ENCODE measurements around the gene CMYA5. TPM values are rescaled to one million over a fixed set of nuclear protein-coding genes. Genes with fewer than 3 reads are reported as not detected.

CMYA5 gene
- total RNA-seq (2014; rRNA removed) (under 0.01 and 0.15 TPM in 2 replicates), Bru-seq, nascent RNA (percentile 27 among the genes with signal in this experiment), BruChase-seq, experiment 1, labeled RNA remaining after a 6-hour chase (percentile 53 among the genes with signal in this experiment), BruChase-seq, experiment 2, labeled RNA remaining after a 2-hour chase (percentile 58 among the genes with signal in this experiment)
- long read RNA-seq: 0 reads

GRCh38 chr5:79689541-79690466 lies at the start of gene CMYA5:
TSS of gene CMYA5 (plus strand) at chr5:79689836. CDS start at chr5:79689908, 72 bp downstream.
- no peaks in the 10 kb centered on the region for H3K79me2 ChIP-seq (ENCODE audit: low read length)
- no peaks in the 10 kb centered on the region for H3F3A ChIP-seq (ENCODE audit: low read length, unreplicated experiment)
- no peak within 1 kb of the TSS for H2AFZ ChIP-seq (ENCODE audit: low read length)
- H4K20me1 ChIP-seq (ENCODE audit: low read length): no peaks in the 10 kb centered on the region
- POLR2A ChIA-PET (ENCODE audit: unreplicated experiment): no interaction called here
- no peak within 1 kb of the TSS for H3K4me3 ChIP-seq (ENCODE audit: low read length)
- no peaks in the 10 kb centered on the region for H3K4me1 ChIP-seq (ENCODE audit: insufficient read depth, low read length)
- no peaks in the 10 kb centered on the region; the same call in 1 of the 2 replicates for H3K36me3 ChIP-seq (ENCODE audit: low read depth, low read length)
- H3K27ac ChIP-seq (ENCODE audit: low read length): no peak within 1 kb of the TSS
- H3K9ac ChIP-seq (ENCODE audit: low read length): no peak within 1 kb of the TSS
- DNase-seq (no peak), ATAC-seq (peak; percentile 29; the same call in 1 of the 2 replicates)
- no peak within 1 kb of the TSS for H3K4me2 ChIP-seq (ENCODE audit: low read length)
- intact Hi-C loops (cut with micrococcal nuclease): loop anchor here (10.0 kb wide), 1 partner anchor 395 kb away; no protein-coding TSS in a partner anchor
- no peaks in the 10 kb centered on the region for H3K9me2 ChIP-seq (replicated peaks; ENCODE audit: low read length)
- CTCF ChIA-PET: no interaction called here
- no TSS peak for BruUV-seq (replicated peaks)
- H3K27me3 ChIP-seq (ENCODE audit: low read length): no peaks in the 10 kb centered on the region
- H3K9me3 ChIP-seq (ENCODE audit: low read length): no peaks in the 10 kb centered on the region
- TF ChIP-seq EZH2phosphoT487 (IDR thresholded peaks at IDR 0.05; ENCODE audit: borderline replicate concordance, low read length) (no peak), EZH2 (IDR thresholded peaks at IDR 0.05; ENCODE audit: low read length, unreplicated experiment) (no peak), CTCF (conservative IDR thresholded peaks at IDR 0.05; ENCODE audit: low read depth, low read length) (no peak)

GRCh38 chr5:79640571-79641055 lies 49.0 kb upstream of the CMYA5 start:
- DNase-seq (no peak), ATAC-seq (no peak)
- Histone ChIP-seq H3F3A (ENCODE audit: low read length, unreplicated experiment) (no peaks in the 10 kb centered on the region), H3K9me2 (replicated peaks; ENCODE audit: low read length) (no peaks in the 10 kb centered on the region), H3K4me1 (ENCODE audit: insufficient read depth, low read length) (no peaks in the 10 kb centered on the region), H3K27me3 (ENCODE audit: low read length) (no peaks in the 10 kb centered on the region), H3K27ac (ENCODE audit: low read length) (no peak overlapping the region), H4K20me1 (ENCODE audit: low read length) (no peaks in the 10 kb centered on the region), H2AFZ (ENCODE audit: low read length) (no peak overlapping the region), H3K9me3 (ENCODE audit: low read length) (no peaks in the 10 kb centered on the region), H3K36me3 (ENCODE audit: low read depth, low read length) (peaks cover 9% of the 10 kb centered on the region; the same call in 1 of the 2 replicates), H3K4me2 (ENCODE audit: low read length) (no peak overlapping the region), H3K9ac (ENCODE audit: low read length) (no peak overlapping the region), H3K4me3 (ENCODE audit: low read length) (no peak overlapping the region), H3K79me2 (ENCODE audit: low read length) (no peaks in the 10 kb centered on the region)
- TF ChIP-seq EZH2 (IDR thresholded peaks at IDR 0.05; ENCODE audit: low read length, unreplicated experiment) (no peak), CTCF (conservative IDR thresholded peaks at IDR 0.05; ENCODE audit: low read depth, low read length) (no peak), EZH2phosphoT487 (IDR thresholded peaks at IDR 0.05; ENCODE audit: borderline replicate concordance, low read length) (no peak)
- no TSS peak for BruUV-seq (replicated peaks)
- intact Hi-C loops (cut with micrococcal nuclease): no loop called here
- ChIA-PET POLR2A (ENCODE audit: unreplicated experiment) (no interaction called here), CTCF (no interaction called here)
